GM19452 (cell line): ENCODE data around the gene EHBP1.

Source experiments
- ATAC-seq: cut with Tn5 transposase; IDR thresholded peaks from one replicate; pipeline ENCODE4 v1.9.1; 2021; ENCODE audit not compliant: unreplicated experiment

The EHBP1 gene

GRCh38 chr2:63047321-63048279 is 342.1 kb downstream of the EHBP1 start:
- ATAC-seq: no peak

GRCh38 chr2:63048367-63049171 is 343.1 kb downstream of the EHBP1 start:
- ATAC-seq: no peak

GRCh38 chr2:63049211-63049969 is 343.9 kb downstream of the EHBP1 start:
- ATAC-seq: no peak

- peak; percentile 27 for ATAC-seq
Observed at GRCh38 chr2:63049970-63050333, 344.4 kb downstream of the EHBP1 start.

- ATAC-seq: peak; percentile 75
Observed at GRCh38 chr2:63050334-63051041, 345.0 kb downstream of the EHBP1 start, which contains the start of gene OTX1. Gene OTX1, plus strand, starts transcription at chr2:63050830. Its CDS starts 2,161 bp downstream, at chr2:63052991.

- no peak for ATAC-seq
Observed at GRCh38 chr2:63051042-63051794, 345.7 kb downstream of the EHBP1 start.

- no peak for ATAC-seq
Observed at GRCh38 chr2:63051795-63052333, 346.4 kb downstream of the EHBP1 start.

GRCh38 chr2:63052411-63053080 is 347.0 kb downstream of the EHBP1 start:
- no peak for ATAC-seq

GRCh38 chr2:63053081-63053888 is 347.8 kb downstream of the EHBP1 start:
- no peak for ATAC-seq

GRCh38 chr2:63053889-63054602 is 348.5 kb downstream of the EHBP1 start:
- no peak for ATAC-seq

GRCh38 chr2:63054841-63055225 is 349.3 kb downstream of the EHBP1 start:
- ATAC-seq: no peak

- ATAC-seq: no peak
Observed at GRCh38 chr2:63055226-63056106, 350.0 kb downstream of the EHBP1 start.

- ATAC-seq: no peak
Observed at GRCh38 chr2:63056107-63057050, 350.9 kb downstream of the EHBP1 start.

- no peak for ATAC-seq
Observed at GRCh38 chr2:63057249-63058143, 352.0 kb downstream of the EHBP1 start.
